K562 (cell line): ENCODE data around the gene CDR2L. TPM values are rescaled to one million over a fixed set of nuclear protein-coding genes. Genes with fewer than 3 reads are reported as not detected.

Source experiments
- ATF4 ChIP-seq: fragments of 450-650 bp; formaldehyde crosslinking; IDR thresholded peaks from 2 replicates; pipeline ENCODE4 v1.4.0; 2022; ENCODE audit warnings: mild to moderate bottlenecking, moderate library complexity
- FOXA3 ChIP-seq, 2 experiments: fragments of 450-650 bp in 1 of 2; sonication (generic) in 1 of 2; formaldehyde crosslinking; IDR thresholded peaks in 1 of 2; conservative IDR thresholded peaks in 1 of 2; 2 replicates each; pipeline versions ENCODE4 v1.4.0 to v1.8.0; 2020 to 2022; ENCODE audit warnings: mild to moderate bottlenecking in 2 of 2, missing genetic modification reagents in 1 of 2
- GMEB1 ChIP-seq: fragments of 250-450 bp; sonication (Bioruptor Pico); IDR thresholded peaks from 2 replicates; pipeline ENCODE4 v1.4.0; 2020; ENCODE audit warnings: mild to moderate bottlenecking
- HDAC3 ChIP-seq: fragments of 450-650 bp; IDR thresholded peaks from 2 replicates; pipeline ENCODE4 v1.6.1; 2018; ENCODE audit warnings: borderline replicate concordance, mild to moderate bottlenecking, moderate library complexity; ENCODE audit not compliant: partially characterized antibody
- HDGF ChIP-seq: fragments of 450-650 bp; IDR thresholded peaks from 2 replicates; pipeline ENCODE4 v1.6.1; 2016
- HLTF ChIP-seq: fragments of 450-650 bp; IDR thresholded peaks from 2 replicates; pipeline ENCODE4 v1.6.1; 2016
- HNRNPL ChIP-seq: fragments of 200-400 bp; formaldehyde crosslinking; IDR thresholded peaks from 2 replicates; pipeline ENCODE4 v1.6.1; 2017; ENCODE audit warnings: low read depth, mild to moderate bottlenecking, low read length
- PHF21A ChIP-seq: fragments of 450-650 bp; IDR thresholded peaks from 2 replicates; pipeline ENCODE4 v1.6.1; 2017; ENCODE audit warnings: low read depth, borderline replicate concordance
- PTRF ChIP-seq: fragments of 450-650 bp; IDR thresholded peaks from 2 replicates; pipeline ENCODE4 v1.6.1; 2016; ENCODE audit warnings: mild to moderate bottlenecking, missing genetic modification characterization, missing compliant biosample characterization
- PURB ChIP-seq: sonication (generic); formaldehyde crosslinking; IDR thresholded peaks from 2 replicates; pipeline ENCODE4 v1.9.0; 2021; ENCODE audit warnings: low read depth, mild to moderate bottlenecking, missing genetic modification reagents
- PYGO2 ChIP-seq: fragments of 450-650 bp; IDR thresholded peaks from 2 replicates; pipeline ENCODE4 v1.6.1; 2016; ENCODE audit warnings: mild to moderate bottlenecking, missing genetic modification characterization, moderate library complexity, missing compliant biosample characterization
- RBM39 ChIP-seq: fragments of 200-400 bp; formaldehyde crosslinking; optimal IDR thresholded peaks from 2 replicates; pipeline ENCODE3; 2018; ENCODE audit warnings: low read depth, low read length
- SLC30A9 ChIP-seq: fragments of 250-450 bp; sonication (Bioruptor Pico); IDR thresholded peaks from 2 replicates; pipeline ENCODE4 v1.8.0; 2022; ENCODE audit warnings: mild to moderate bottlenecking, moderate library complexity
- SMAD1 ChIP-seq: fragments of 150-350 bp; IDR thresholded peaks from 2 replicates; pipeline ENCODE4 v1.6.1; 2014; ENCODE audit warnings: low read length, low read depth; ENCODE audit not compliant: partially characterized antibody
- SMAD4 ChIP-seq: fragments of 250-450 bp; sonication (Bioruptor Pico); conservative IDR thresholded peaks from 2 replicates; pipeline ENCODE4 v1.8.0; 2021; ENCODE audit warnings: inconsistent platforms, mild to moderate bottlenecking, moderate library complexity
- TRIM28 ChIP-seq: fragments of 450-650 bp; IDR thresholded peaks from 2 replicates; pipeline ENCODE4 v1.6.1; 2017
- U2AF1 ChIP-seq: fragments of 200-400 bp; formaldehyde crosslinking; optimal IDR thresholded peaks from 2 replicates; pipeline ENCODE3; 2017; ENCODE audit warnings: mild to moderate bottlenecking, low read depth, low read length, moderate library complexity
- XRCC3 ChIP-seq: fragments of 450-650 bp; IDR thresholded peaks from 2 replicates; pipeline ENCODE4 v1.6.1; 2017; ENCODE audit warnings: mild to moderate bottlenecking, moderate library complexity
- ZBED1 ChIP-seq: IDR thresholded peaks from 2 replicates; pipeline ENCODE4 v1.6.1; 2014
- ZC3H8 ChIP-seq: fragments of 450-650 bp; IDR thresholded peaks from 2 replicates; pipeline ENCODE4 v1.6.1; 2017
- ZKSCAN3 ChIP-seq: fragments of 250-450 bp; sonication (Bioruptor Pico); IDR thresholded peaks from 2 replicates; pipeline ENCODE4 v1.4.0; 2020
- polyA plus RNA-seq, 8 experiments: library from polyadenylated mRNA; depleted of rRNA in 4 of 8; stranded (reverse) in 5 of 8; unstranded in 3 of 8; fragments of >200 nt; fragmentation: Nextera tagmentation in 2 of 8; fragmentation: Illumina TruSeq in 1 of 8; extraction: Ambion mirVana in 2 of 8; extraction: Trizol in 1 of 8; gene quantifications; 2 replicates each; pipeline versions ENCODE4 v1.2.1 to v1.2.3, GENCODE V29; 2011 to 2014; ENCODE audit warnings: inconsistent platforms in 1 of 8, missing spikeins in 1 of 8
- total RNA-seq, 7 experiments: library from RNA; depleted of rRNA in 6 of 7; stranded (reverse); fragments of >200 nt in 6 of 7; fragmentation: Illumina TruSeq in 2 of 7; extraction: Trizol in 2 of 7; gene quantifications; 2 replicates each; pipeline versions ENCODE4 v1.2.1 to v1.2.3, GENCODE V29; 2011 to 2021; ENCODE audit warnings: low replicate concordance in 1 of 7
- TF ChIP-seq, protein P1 (sequence below), 2 experiments: fragments of 450-650 bp in 1 of 2; IDR thresholded peaks; 2 replicates each; pipeline ENCODE4 v1.6.1; 2011 to 2017; ENCODE audit warnings: low read depth in 2 of 2, antibody characterized with exemption in 1 of 2, borderline replicate concordance in 1 of 2, low read length in 1 of 2, mild to moderate bottlenecking in 1 of 2, mixed read lengths in 1 of 2; ENCODE audit not compliant: control insufficient read depth in 1 of 2

Gene CDR2L
- total and polyA plus RNA-seq, 9 of the 15 experiments (the other 6 are each of a cell fraction or from before 2014, with no cell fraction given): 2.7 to 16.0 (median 7.3) TPM

GRCh38 chr17:75046407-75047289, 59.2 kb downstream of the CDR2L start, which contains the start of the genes ATP5PD and KCTD2 (continued):
- TF ChIP-seq HLTF (no peak), XRCC3 (no peak), PTRF (no peak), U2AF1 (no peak), ATF4 (CRISPR knock-in tag) (no peak; the same call in 1 of the 2 replicates), PHF21A (no peak), ZBED1 (no peak), PURB (CRISPR knock-in tag) (no peak), RBM39 (no peak), HNRNPL (peak; percentile 62; the same call in 1 of the 2 replicates), FOXA3 (CRISPR knock-in tag; conservative IDR thresholded peaks at IDR 0.05 in 1 of 2, IDR thresholded peaks at IDR 0.05 in 1 of 2) (no peak), ZKSCAN3 (no peak), HDAC3 (no peak), HDGF (no peak), GMEB1 (0 out of 2 replicates have a peak, but pooled peaks have one; percentile 5), SMAD1 (peak; percentile 55), PYGO2 (tag) (no peak), SMAD4 (CRISPR knock-in tag) (no peak), SLC30A9 (CRISPR knock-in tag) (no peak), ZC3H8 (no peak), TRIM28 (no peak)
- TF ChIP-seq, protein P1, sequence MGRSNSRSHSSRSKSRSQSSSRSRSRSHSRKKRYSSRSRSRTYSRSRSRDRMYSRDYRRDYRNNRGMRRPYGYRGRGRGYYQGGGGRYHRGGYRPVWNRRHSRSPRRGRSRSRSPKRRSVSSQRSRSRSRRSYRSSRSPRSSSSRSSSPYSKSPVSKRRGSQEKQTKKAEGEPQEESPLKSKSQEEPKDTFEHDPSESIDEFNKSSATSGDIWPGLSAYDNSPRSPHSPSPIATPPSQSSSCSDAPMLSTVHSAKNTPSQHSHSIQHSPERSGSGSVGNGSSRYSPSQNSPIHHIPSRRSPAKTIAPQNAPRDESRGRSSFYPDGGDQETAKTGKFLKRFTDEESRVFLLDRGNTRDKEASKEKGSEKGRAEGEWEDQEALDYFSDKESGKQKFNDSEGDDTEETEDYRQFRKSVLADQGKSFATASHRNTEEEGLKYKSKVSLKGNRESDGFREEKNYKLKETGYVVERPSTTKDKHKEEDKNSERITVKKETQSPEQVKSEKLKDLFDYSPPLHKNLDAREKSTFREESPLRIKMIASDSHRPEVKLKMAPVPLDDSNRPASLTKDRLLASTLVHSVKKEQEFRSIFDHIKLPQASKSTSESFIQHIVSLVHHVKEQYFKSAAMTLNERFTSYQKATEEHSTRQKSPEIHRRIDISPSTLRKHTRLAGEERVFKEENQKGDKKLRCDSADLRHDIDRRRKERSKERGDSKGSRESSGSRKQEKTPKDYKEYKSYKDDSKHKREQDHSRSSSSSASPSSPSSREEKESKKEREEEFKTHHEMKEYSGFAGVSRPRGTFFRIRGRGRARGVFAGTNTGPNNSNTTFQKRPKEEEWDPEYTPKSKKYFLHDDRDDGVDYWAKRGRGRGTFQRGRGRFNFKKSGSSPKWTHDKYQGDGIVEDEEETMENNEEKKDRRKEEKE (IDR thresholded peaks at IDR 0.05; ENCODE audit: borderline replicate concordance in 1 of 2, control insufficient read depth in 1 of 2, low read depth in 2 of 2, low read length in 1 of 2): no peak
